HL-60/S4 treated with retinoic acid at 250 ng/mL for 4 days and 3 days (cell line): ENCODE data around the gene SSC5D.

Experiments used
- in situ Hi-C: fragments of 300-500 bp; cut with MboI; formaldehyde crosslinking; loops from 2 replicates; pipeline ENCODE4 v1.7.0; 2022; ENCODE audit warnings: low sequenced_read_pairs

The SSC5D gene

GRCh38 chr19:55535173-55535964 lies 47.1 kb downstream of the SSC5D start:
- in situ Hi-C loops = no loop called here

- in situ Hi-C loops = no loop called here
Observed at GRCh38 chr19:55535965-55536350, 47.7 kb downstream of the SSC5D start.

- in situ Hi-C loops = no loop called here
Observed at GRCh38 chr19:55536366-55536765, 48.1 kb downstream of the SSC5D start.

GRCh38 chr19:55536951-55537740 lies 48.9 kb downstream of the SSC5D start, which contains the start of gene SBK2:
Gene SBK2 (minus strand): TSS chr19:55537133. CDS start chr19:55536294, 839 bp downstream.
- in situ Hi-C loops = no loop called here

- in situ Hi-C loops = no loop called here
Observed at GRCh38 chr19:55537741-55538111, 49.5 kb downstream of the SSC5D start.

GRCh38 chr19:55538132-55538531 lies 49.9 kb downstream of the SSC5D start:
- in situ Hi-C loops = no loop called here

- in situ Hi-C loops = no loop called here
Observed at GRCh38 chr19:55539090-55539984, 51.1 kb downstream of the SSC5D start.

- in situ Hi-C loops = no loop called here
Observed at GRCh38 chr19:55540619-55541018, 52.4 kb downstream of the SSC5D start.

- in situ Hi-C loops = no loop called here
Observed at GRCh38 chr19:55541091-55541490, 52.9 kb downstream of the SSC5D start.

GRCh38 chr19:55542292-55542855 lies 54.1 kb downstream of the SSC5D start:
- in situ Hi-C loops = no loop called here

- in situ Hi-C loops = no loop called here
Observed at GRCh38 chr19:55543567-55543966, 55.3 kb downstream of the SSC5D start.

- in situ Hi-C loops = no loop called here
Observed at GRCh38 chr19:55544014-55544413, 55.8 kb downstream of the SSC5D start.

- in situ Hi-C loops = no loop called here
Observed at GRCh38 chr19:55544776-55545439, 56.7 kb downstream of the SSC5D start.

GRCh38 chr19:55545443-55545842 lies 57.2 kb downstream of the SSC5D start, which contains the start of gene SBK3:
Gene SBK3 (minus strand): TSS chr19:55545543. CDS start chr19:55545543, 0 bp downstream.
- in situ Hi-C loops = no loop called here

GRCh38 chr19:55546011-55546410 lies 57.8 kb downstream of the SSC5D start:
- in situ Hi-C loops = no loop called here

- in situ Hi-C loops = no loop called here
Observed at GRCh38 chr19:55546822-55547614, 58.8 kb downstream of the SSC5D start.

- in situ Hi-C loops = no loop called here
Observed at GRCh38 chr19:55549500-55550320, 61.5 kb downstream of the SSC5D start.

GRCh38 chr19:55550321-55550650 lies 62.0 kb downstream of the SSC5D start:
- in situ Hi-C loops = no loop called here

GRCh38 chr19:55552206-55552605 lies 64.0 kb downstream of the SSC5D start:
- in situ Hi-C loops = no loop called here
